K562 (cell line): ENCODE data around the gene MKRN1.
A peak's percentile ranks its signal among the peaks of the same experiment; 100 is the strongest.

Experiments used
- BMI1 ChIP-seq: fragments of 150-350 bp; IDR thresholded peaks from 2 replicates; pipeline ENCODE4 v1.6.1; 2014; ENCODE audit warnings: low read length
- CTCF ChIP-seq, 3 experiments: IDR thresholded peaks in 2 of 3; conservative IDR thresholded peaks in 1 of 3; 2 replicates each; pipeline ENCODE4 v1.5.1; 2011 to 2012; ENCODE audit warnings: low read length in 3 of 3, mild to moderate bottlenecking in 3 of 3, control low read depth in 2 of 3, improper control_type of control experiment in 1 of 3, inconsistent platforms in 1 of 3, low read depth in 1 of 3, mixed read lengths in 1 of 3, moderate library complexity in 1 of 3; ENCODE audit not compliant: insufficient read depth in 2 of 3
- DEAF1 ChIP-seq: fragments of 450-650 bp; formaldehyde crosslinking; IDR thresholded peaks from 2 replicates; pipeline ENCODE4 v1.4.0; 2020; ENCODE audit warnings: mild to moderate bottlenecking, moderate library complexity
- E2F8 ChIP-seq: fragments of 450-650 bp; IDR thresholded peaks from 2 replicates; pipeline ENCODE4 v1.7.1; 2018; ENCODE audit warnings: mild to moderate bottlenecking, low read depth; ENCODE audit not compliant: partially characterized antibody
- ELF1 ChIP-seq: fragments of 200-800 bp; sonication (Bioruptor generic); IDR thresholded peaks from 2 replicates; pipeline ENCODE4 v1.6.1; 2016; ENCODE audit warnings: missing genetic modification characterization, missing compliant biosample characterization
- ETV5 ChIP-seq: sonication (generic); formaldehyde crosslinking; IDR thresholded peaks from 2 replicates; pipeline ENCODE4 v1.4.0; 2020; ENCODE audit warnings: low read depth, mild to moderate bottlenecking, missing genetic modification reagents
- HCFC1 ChIP-seq: IDR thresholded peaks from 2 replicates; pipeline ENCODE4 v1.6.1; 2012; ENCODE audit warnings: low read depth, low read length, improper control_type of control experiment
- RCOR1 ChIP-seq, 2 experiments: IDR thresholded peaks; 2 replicates each; pipeline ENCODE4 v1.6.1; 2012; ENCODE audit warnings: low read depth in 2 of 2, low read length in 2 of 2, borderline replicate concordance in 1 of 2, improper control_type of control experiment in 1 of 2
- TAF1 ChIP-seq: IDR thresholded peaks from 2 replicates; pipeline ENCODE4 v1.6.1; 2011; ENCODE audit warnings: mild to moderate bottlenecking, low read length, moderate library complexity; ENCODE audit not compliant: insufficient read depth, control insufficient read depth, severe bottlenecking; ENCODE audit errors: extremely low read depth
- ZBTB34 ChIP-seq: fragments of 250-450 bp; sonication (Bioruptor Pico); IDR thresholded peaks from 2 replicates; pipeline ENCODE4 v1.8.0; 2021; ENCODE audit warnings: mild to moderate bottlenecking, moderate library complexity

GRCh38 chr7:140495514-140496097, 16.3 kb upstream of the MKRN1 start:
- no peak for TF ChIP-seq HCFC1
- no peak for TF ChIP-seq DEAF1
- TF ChIP-seq ETV5 (CRISPR knock-in tag), result no peak
- TF ChIP-seq TAF1, result no peak
- no peak for TF ChIP-seq ZBTB34 (CRISPR knock-in tag)
- no peak for TF ChIP-seq E2F8
- no peak for TF ChIP-seq BMI1
- TF ChIP-seq RCOR1 (IDR thresholded peaks at IDR 0.05; ENCODE audit: borderline replicate concordance in 1 of 2, low read depth in 2 of 2, low read length in 2 of 2), result peak in 1 of 2 experiments; percentile 80; a peak in 2 of 4 replicates
- no peak for TF ChIP-seq ELF1
- no peak for TF ChIP-seq CTCF (IDR thresholded peaks at IDR 0.05 in 2 of 3, conservative IDR thresholded peaks at IDR 0.05 in 1 of 3; ENCODE audit: insufficient read depth in 2 of 3, low read depth in 1 of 3, low read length in 3 of 3)
